ENCODE data around the gene MOB1A. TPM values are rescaled to one million over a fixed set of nuclear protein-coding genes. Genes with fewer than 3 reads are reported as not detected.

Gene MOB1A
- total RNA-seq (2021; fragmentation: NEBNext Ultra II Directional; extraction: Animal tissue kit (Norgen Biotek cat#: 25700)) = 91.7 and 93.9 TPM in 2 replicates
- polyA plus RNA-seq (2011; rRNA removed) = 16.2 and 21.6 TPM in 2 replicates
- polyA plus RNA-seq (2011; cell fraction: cytosol; rRNA removed) = 23.6 TPM
- polyA plus RNA-seq (2011; cell fraction: nucleus; rRNA removed) = 8.9 TPM
- 20.6 to 48.6 TPM (median 27.5 TPM) in 4 replicates for polyA plus RNA-seq (2012, experiment 1 of 2)
- polyA plus RNA-seq (2012, experiment 2 of 2) = 12.7 TPM
- polyA plus RNA-seq (2013, experiment 1 of 2) = 37.4 TPM
- polyA plus RNA-seq (2013, experiment 2 of 2) = 38.3 TPM
- polyA minus RNA-seq (2011; rRNA and poly(A)+ RNA removed) = 31.8 and 53.8 TPM in 2 replicates
- polyA minus RNA-seq (2011; cell fraction: cytosol; rRNA and poly(A)+ RNA removed) = 22.6 TPM
- polyA minus RNA-seq (2011; cell fraction: nucleus; rRNA and poly(A)+ RNA removed) = 25.8 TPM
- long read RNA-seq, experiment 1, full-length matches to known transcripts = 24 of 87 reads
- long read RNA-seq, experiment 1, partial matches to known transcripts = 5 of 87 reads
- long read RNA-seq, experiment 1, other reads (novel, unspliced or antisense) = 58 of 87 reads
- long read RNA-seq, experiment 2, full-length matches to known transcripts = 3 of 6 reads
- long read RNA-seq, experiment 2, partial matches to known transcripts = 0 of 6 reads
- long read RNA-seq, experiment 2, other reads (novel, unspliced or antisense) = 3 of 6 reads

GRCh38 chr2:74178211-74179062 is at the start of gene MOB1A:
TSS of gene MOB1A (minus strand) at chr2:74178879. CDS start at chr2:74178674, 205 bp downstream.
- peak; percentile 52 for FAIRE-seq
- 1% methylated on average over 72 of the region's 84 CpGs; no CpG with 5 or more reads in 1 of the 2 experiments for WGBS, 2 experiments (ENCODE audit: extremely low coverage in 1 of 2, insufficient coverage in 1 of 2, insufficient read length in 1 of 2, insufficient replicate concordance in 2 of 2, low coverage in 1 of 2, low lambda C conversion rate in 2 of 2, missing lambda C conversion rate in 1 of 2)
- TF ChIP-seq EGR1 (IDR thresholded peaks at IDR 0.05; ENCODE audit: borderline replicate concordance, low read depth, low read length) (peak; percentile 55; the same call in 1 of the 2 replicates), SP4 (IDR thresholded peaks at IDR 0.05; ENCODE audit: low read length) (0 out of 2 replicates have a peak, but pooled peaks have one; percentile 40), SRF (IDR thresholded peaks at IDR 0.05; ENCODE audit: low read depth, low read length) (no peak), TAF1 (IDR thresholded peaks at IDR 0.05; ENCODE audit: low read depth, low read length) (peak; percentile 96), PHF8 (conservative IDR thresholded peaks at IDR 0.05; ENCODE audit: low read depth, low read length) (peak; percentile 95), TBP (IDR thresholded peaks at IDR 0.05; ENCODE audit: low read depth, low read length) (peak; percentile 91), RBBP5 (IDR thresholded peaks at IDR 0.05; ENCODE audit: borderline replicate concordance, low read depth, low read length) (peak; percentile 45; the same call in 1 of the 2 replicates), JUN (IDR thresholded peaks at IDR 0.05; ENCODE audit: low read depth, low read length) (no peak)

More at GRCh38 chr2:74178211-74179062, at the start of gene MOB1A:
- peaks cover 0 to 2% of the 10 kb centered on the region in 2 experiments; a peak in 1 of 4 replicates for H3K9me3 ChIP-seq (ENCODE audit: insufficient read depth in 2 of 2, low read depth in 1 of 2, low read length in 1 of 2)
- no peak within 1 kb of the TSS for H4K91ac ChIP-seq (replicated peaks; ENCODE audit: insufficient read length, low read length)
- H3K79me1 ChIP-seq (ENCODE audit: low read depth, low read length) = 0 out of 2 replicates have a peak, but pooled peaks cover 2% of the 10 kb centered on the region
- no peak within 1 kb of the TSS for H2BK12ac ChIP-seq (ENCODE audit: low read depth, low read length)
- H3K23ac ChIP-seq (ENCODE audit: insufficient read length) = no peak within 1 kb of the TSS
- peak within 1 kb of the TSS; percentile 86 to 94 (median 90) for H3K4me3 ChIP-seq (ENCODE audit: extremely low read depth in 1 of 4, insufficient read depth in 2 of 4, low read depth in 3 of 4, low read length in 4 of 4)
- peaks cover 0 to 5% (median 2%) of the 10 kb centered on the region in 4 experiments; a peak in 3 of 7 replicates for H3K4me1 ChIP-seq (replicated peaks in 1 of 4; ENCODE audit: control insufficient read depth in 3 of 4, insufficient read depth in 4 of 4, low read length in 3 of 4)
- H2AFZ ChIP-seq (ENCODE audit: low read length) = no peak within 1 kb of the TSS
- H3K56ac ChIP-seq (replicated peaks; ENCODE audit: insufficient read length, low read depth, low read length) = no peak within 1 kb of the TSS
- H3K79me2 ChIP-seq (ENCODE audit: control insufficient read depth in 1 of 2, insufficient read depth in 2 of 2, low read length in 2 of 2) = peaks cover 13 to 44% of the 10 kb centered on the region in 2 experiments
- peaks cover 0 to 5% of the 10 kb centered on the region in 2 experiments for H4K20me1 ChIP-seq (replicated peaks in 1 of 2; ENCODE audit: control insufficient read depth in 1 of 2, insufficient read depth in 2 of 2, low read length in 2 of 2)
- peak within 1 kb of the TSS; percentile 60 to 71 for H3K4me2 ChIP-seq (ENCODE audit: insufficient read depth in 1 of 2, low read depth in 2 of 2, low read length in 2 of 2)
- peak; percentile 96 for DNase-seq (ENCODE audit: low read depth in 1 of 2, low spot score in 2 of 2)
- ChIA-PET POLR2A (ENCODE audit: partially characterized antibody) (interaction anchor here (0.6 to 72.1 kb wide), 15 partner anchors 0 to 350 kb away, joined by 3 to 2699 read pairs (median 4); partner anchors contain the start of genes BOLA3, MOB1A, MTHFD2 and STAMBP), CTCF (ENCODE audit: partially characterized antibody) (interaction anchor here (0.6 to 3.6 kb wide), 16 partner anchors 10 to 556 kb away, joined by 3 to 21 read pairs (median 4); partner anchors contain the start of genes BOLA3 and MTHFD2)
- H2BK15ac ChIP-seq (ENCODE audit: low read length) = no peak within 1 kb of the TSS
- H4K8ac ChIP-seq (ENCODE audit: extremely low read depth, insufficient read depth, low read length) = peak within 1 kb of the TSS; percentile 81
- H2BK5ac ChIP-seq (ENCODE audit: low read depth, low read length) = peak within 1 kb of the TSS; percentile 21
- H2BK120ac ChIP-seq (replicated peaks; ENCODE audit: low read depth, low read length) = no peak within 1 kb of the TSS
- no peak within 1 kb of the TSS for H3K18ac ChIP-seq (ENCODE audit: extremely low read depth, low read length)
- no peak within 1 kb of the TSS for H3K14ac ChIP-seq (ENCODE audit: insufficient read length)
- peaks cover 0 to 4% (median 1%) of the 10 kb centered on the region in 4 experiments; a peak in 2 of 8 replicates for H3K36me3 ChIP-seq (ENCODE audit: control insufficient read depth in 2 of 4, insufficient read depth in 4 of 4, low read length in 3 of 4)
- H3K9ac ChIP-seq (replicated peaks in 1 of 4; ENCODE audit: extremely low read depth in 1 of 4, low read depth in 3 of 4, low read length in 3 of 4) = peak within 1 kb of the TSS; percentile 88 to 96 (median 92)
- H3K4ac ChIP-seq (replicated peaks; ENCODE audit: insufficient read length, low read depth, low read length) = no peak within 1 kb of the TSS
- no peaks in the 10 kb centered on the region; the same call in 1 of the 2 replicates for H3K23me2 ChIP-seq (ENCODE audit: low read depth, low read length)
- H3K27ac ChIP-seq (ENCODE audit: low read depth, low read length) = peak within 1 kb of the TSS; percentile 84
- H4K5ac ChIP-seq (ENCODE audit: insufficient read length, low read depth, low read length) = peak within 1 kb of the TSS; percentile 50
- H3K27me3 ChIP-seq (replicated peaks in 1 of 4; ENCODE audit: control insufficient read depth in 3 of 4, extremely low read depth in 1 of 4, insufficient read depth in 3 of 4, low read length in 3 of 4) = no peaks in the 10 kb centered on the region
- H2BK20ac ChIP-seq (ENCODE audit: low read length) = no peak within 1 kb of the TSS
- H2AK5ac ChIP-seq (ENCODE audit: low read depth, low read length) = no peak within 1 kb of the TSS

Data from H1 (cell line).